Measurements from ENCODE around the gene GADD45G. TPM values are rescaled to one million over a fixed set of nuclear protein-coding genes. Genes with fewer than 3 reads are reported as not detected.

Gene GADD45G
- total RNA-seq, 1 experiment from 2014 or later: 7.7 TPM

- Mint-ChIP-seq H3K36me3 (ENCODE audit: insufficient read depth in 1 of 3, low read depth in 3 of 3) (no peaks in the 10 kb centered on the region), H3K4me1 (peaks cover 19 to 22% of the 10 kb centered on the region in 2 experiments), H3K27ac (peak overlapping the region in 1 of 3 experiments; percentile 9; a peak in 3 of 7 replicates), H3K4me3 (no peak overlapping the region), H3K27me3 (ENCODE audit: low read depth) (peaks cover 7% of the 10 kb centered on the region), H3K9me3 (no peaks in the 10 kb centered on the region)
- Histone ChIP-seq H3K4me2 (ENCODE audit: insufficient read depth, insufficient read length, low read length) (no peak overlapping the region), H4K5ac (ENCODE audit: insufficient read length, low read depth, low read length) (no peak overlapping the region), H3K18ac (ENCODE audit: insufficient read length, low read depth, low read length) (no peak overlapping the region), H3K4ac (ENCODE audit: low read depth, low read length) (no peak overlapping the region), H2AFZ (ENCODE audit: low read length) (no peak overlapping the region), H3K56ac (ENCODE audit: insufficient read length, low read depth, low read length) (no peak overlapping the region), H3K9me3 (ENCODE audit: control insufficient read depth, low read depth, low read length) (no peaks in the 10 kb centered on the region), H2BK120ac (ENCODE audit: low read depth, low read length, poor library complexity, severe bottlenecking) (no peak overlapping the region), H3K27me3 (ENCODE audit: insufficient read depth, low read length) (no peaks in the 10 kb centered on the region), H2BK20ac (ENCODE audit: low read depth, low read length, poor library complexity, severe bottlenecking) (no peak overlapping the region), H3K4me1 (ENCODE audit: insufficient read depth, low read length) (peaks cover 3% of the 10 kb centered on the region), H4K20me1 (ENCODE audit: control insufficient read depth, insufficient read depth, insufficient read length) (no peaks in the 10 kb centered on the region), H3K23ac (ENCODE audit: insufficient read length, low read depth, low read length) (no peak overlapping the region), H2AK5ac (ENCODE audit: insufficient read length, low read length) (no peak overlapping the region), H3K14ac (ENCODE audit: insufficient read depth, low read length) (no peak overlapping the region), H2BK12ac (ENCODE audit: insufficient read length, low read depth, low read length) (no peak overlapping the region), H3K23me2 (ENCODE audit: insufficient read length, low read depth, low read length, poor library complexity, severe bottlenecking) (no peaks in the 10 kb centered on the region), H3T11ph (ENCODE audit: low read length) (no peak overlapping the region), H2BK5ac (ENCODE audit: insufficient read length, low read length) (no peak overlapping the region), H2BK15ac (ENCODE audit: low read depth, low read length) (no peak overlapping the region), H3K27ac (ENCODE audit: insufficient read length, low read depth, low read length) (no peak overlapping the region), H3K79me1 (ENCODE audit: insufficient read depth, low read depth, low read length, poor library complexity, severe bottlenecking) (no peaks in the 10 kb centered on the region), H4K91ac (ENCODE audit: insufficient read length, low read depth, low read length) (no peak overlapping the region), H4K8ac (replicated peaks; ENCODE audit: insufficient read length, low read depth, low read length) (no peak overlapping the region), H3K9ac (ENCODE audit: extremely low read depth, insufficient read length, low read length) (no peak overlapping the region), H3K79me2 (ENCODE audit: insufficient read depth, low read length) (no peaks in the 10 kb centered on the region)
- no peak for DNase-seq
- no peak for TF ChIP-seq CTCF (conservative IDR thresholded peaks at IDR 0.05)
- no CpG with 5 or more reads among the region's 15 CpGs for WGBS (ENCODE audit: extremely low coverage, insufficient read length, low lambda C conversion rate)
These were observed 13.3 kb upstream of the GADD45G start for GRCh38 chr9:89591274-89592212.
